ENCODE measurements around the gene RSPH1. TPM values are rescaled to one million over a fixed set of nuclear protein-coding genes. Genes with fewer than 3 reads are reported as not detected.

Gene RSPH1
- total RNA-seq, 4 donors from 2014 or later: 0.50 to 0.78 (median 0.57) TPM; not detected in 1

GRCh38 chr21:42440187-42440792 is 55.7 kb downstream of the RSPH1 start:
- no peak for DNase-seq (ENCODE audit: extremely low spot score)
- no peak overlapping the region for H3K27ac ChIP-seq (replicated peaks in 1 of 4)
- no peak for TF ChIP-seq CTCF (IDR thresholded peaks at IDR 0.05)
- no peak for TF ChIP-seq POLR2AphosphoS5 (IDR thresholded peaks at IDR 0.05)
- TF ChIP-seq POLR2A (IDR thresholded peaks at IDR 0.05; ENCODE audit: low read depth): no peak
- no peak for TF ChIP-seq EP300 (IDR thresholded peaks at IDR 0.05)
- H3K36me3 ChIP-seq: no peaks in the 10 kb centered on the region
- no peaks in the 10 kb centered on the region for H3K4me1 ChIP-seq
- H3K9me3 ChIP-seq: peaks cover 0 to 6% (median 2%) of the 10 kb centered on the region in 4 donors
- H3K4me3 ChIP-seq: no peak overlapping the region
- peaks cover 0 to 32% (median 0%) of the 10 kb centered on the region in 4 donors for H3K27me3 ChIP-seq
- 77% methylated on average over 12 of the region's 12 CpGs for WGBS
- intact Hi-C loops (cut with DNase I): loop anchor here (10.0 kb wide), 1 partner anchor 295 kb away; no protein-coding TSS in a partner anchor

GRCh38 chr21:42439284-42440186 is 56.5 kb downstream of the RSPH1 start:
- intact Hi-C loops (cut with DNase I): loop anchor here (10.0 kb wide), 1 partner anchor 295 kb away; no protein-coding TSS in a partner anchor
- DNase-seq (ENCODE audit: extremely low spot score): no peak

GRCh38 chr21:42438316-42439205 is 57.5 kb downstream of the RSPH1 start:
- Histone ChIP-seq H3K36me3 (no peaks in the 10 kb centered on the region), H3K9me3 (peaks cover 0 to 8% (median 3%) of the 10 kb centered on the region in 4 donors), H3K27me3 (peaks cover 0 to 30% (median 0%) of the 10 kb centered on the region in 4 donors), H3K4me1 (no peaks in the 10 kb centered on the region), H3K4me3 (no peak overlapping the region), H3K27ac (replicated peaks in 1 of 4) (no peak overlapping the region)
- intact Hi-C loops (cut with DNase I): no loop called here
- TF ChIP-seq POLR2A (IDR thresholded peaks at IDR 0.05; ENCODE audit: low read depth) (no peak), POLR2AphosphoS5 (IDR thresholded peaks at IDR 0.05) (no peak), CTCF (IDR thresholded peaks at IDR 0.05) (no peak), EP300 (IDR thresholded peaks at IDR 0.05) (no peak)
- DNase-seq (ENCODE audit: extremely low spot score): no peak
- WGBS: 88% methylated on average over 25 of the region's 25 CpGs

More at GRCh38 chr21:42439284-42440186, 56.5 kb downstream of the RSPH1 start:
- peaks cover 0 to 25% (median 0%) of the 10 kb centered on the region in 4 donors for H3K27me3 ChIP-seq
- TF ChIP-seq POLR2A (IDR thresholded peaks at IDR 0.05; ENCODE audit: low read depth) (no peak), POLR2AphosphoS5 (IDR thresholded peaks at IDR 0.05) (no peak), CTCF (IDR thresholded peaks at IDR 0.05) (no peak), EP300 (IDR thresholded peaks at IDR 0.05) (no peak)
- no peaks in the 10 kb centered on the region for H3K36me3 ChIP-seq
- no peak overlapping the region for H3K4me3 ChIP-seq
- H3K27ac ChIP-seq (replicated peaks in 1 of 4): no peak overlapping the region
- no peaks in the 10 kb centered on the region for H3K4me1 ChIP-seq
- H3K9me3 ChIP-seq: peaks cover 0 to 6% (median 2%) of the 10 kb centered on the region in 4 donors
- 83% methylated on average over 17 of the region's 17 CpGs for WGBS

- intact Hi-C loops (cut with DNase I): no loop called here
- Histone ChIP-seq H3K36me3 (no peaks in the 10 kb centered on the region), H3K27ac (replicated peaks in 1 of 4) (no peak overlapping the region), H3K9me3 (peaks cover 0 to 16% (median 8%) of the 10 kb centered on the region in 4 donors), H3K4me1 (no peaks in the 10 kb centered on the region), H3K27me3 (peaks cover 0 to 36% (median 0%) of the 10 kb centered on the region in 4 donors), H3K4me3 (no peak overlapping the region)
- TF ChIP-seq POLR2AphosphoS5 (IDR thresholded peaks at IDR 0.05) (no peak), CTCF (IDR thresholded peaks at IDR 0.05) (no peak), POLR2A (IDR thresholded peaks at IDR 0.05; ENCODE audit: low read depth) (no peak), EP300 (IDR thresholded peaks at IDR 0.05) (no peak)
- DNase-seq (ENCODE audit: extremely low spot score): no peak
- WGBS: 64% methylated on average over 6 of the region's 8 CpGs
Measured at GRCh38 chr21:42437786-42438185, 58.2 kb downstream of the RSPH1 start.
